ENCODE results near the gene FARP2.
A peak's percentile ranks its signal among the peaks of the same experiment; 100 is the strongest.
"Not testable (repeated sequence)": the region's sequence is repeated elsewhere in the genome, so short reads cannot be mapped to it uniquely, and the experiment has no call there.

FARP2 gene

GRCh38 chr2:241413929-241414580 lies 58.0 kb downstream of the FARP2 start:
- DNase-seq = no peak

GRCh38 chr2:241415196-241415595 lies 59.1 kb downstream of the FARP2 start:
- no peak for DNase-seq

- DNase-seq = peak; percentile 85
Measured at GRCh38 chr2:241417626-241418025, 61.5 kb downstream of the FARP2 start.

- DNase-seq = no peak
Measured at GRCh38 chr2:241421330-241421729, 65.2 kb downstream of the FARP2 start.

GRCh38 chr2:241421942-241422341 lies 65.9 kb downstream of the FARP2 start:
- DNase-seq = not testable (repeated sequence)

- no peak for DNase-seq
Measured at GRCh38 chr2:241422350-241422749, 66.3 kb downstream of the FARP2 start.

- not testable (repeated sequence) for DNase-seq
Measured at GRCh38 chr2:241423489-241423888, 67.4 kb downstream of the FARP2 start.

GRCh38 chr2:241425368-241425767 lies 69.3 kb downstream of the FARP2 start:
- no peak for DNase-seq

GRCh38 chr2:241430178-241430577 lies 74.1 kb downstream of the FARP2 start:
- DNase-seq = no peak

GRCh38 chr2:241432824-241433448 lies 76.9 kb downstream of the FARP2 start:
- peak; percentile 69 for DNase-seq

- DNase-seq = no peak
Measured at GRCh38 chr2:241437179-241437578, 81.1 kb downstream of the FARP2 start.

- no peak for DNase-seq
Measured at GRCh38 chr2:241441492-241441891, 85.4 kb downstream of the FARP2 start.

GRCh38 chr2:241443486-241444223 lies 87.6 kb downstream of the FARP2 start:
- no peak for DNase-seq

GRCh38 chr2:241445426-241445825 lies 89.3 kb downstream of the FARP2 start:
- DNase-seq = peak; percentile 14

GRCh38 chr2:241450092-241450491 lies 94.0 kb downstream of the FARP2 start:
- not testable (repeated sequence) for DNase-seq

GRCh38 chr2:241451840-241452506 lies 95.9 kb downstream of the FARP2 start:
- no peak for DNase-seq

- not testable (repeated sequence) for DNase-seq
Measured at GRCh38 chr2:241453919-241454318, 97.8 kb downstream of the FARP2 start.

- no peak for DNase-seq
Measured at GRCh38 chr2:241454837-241455485, 98.9 kb downstream of the FARP2 start.

- no peak for DNase-seq
Measured at GRCh38 chr2:241456546-241456945, 100.5 kb downstream of the FARP2 start.

- no peak for DNase-seq
Measured at GRCh38 chr2:241458687-241459086, 102.6 kb downstream of the FARP2 start.

- DNase-seq = no peak
Measured at GRCh38 chr2:241459520-241459919, 103.4 kb downstream of the FARP2 start.

- no peak for DNase-seq
Measured at GRCh38 chr2:241460631-241461030, 104.5 kb downstream of the FARP2 start.
